ENCODE measurements around the gene HIRA. TPM values are rescaled to one million over a fixed set of nuclear protein-coding genes. Genes with fewer than 3 reads are reported as not detected.
"Not testable (repeated sequence)": the region's sequence is repeated elsewhere in the genome, so short reads cannot be mapped to it uniquely, and the experiment has no call there.

HIRA gene
- total RNA-seq, 1 donor from 2014 or later = 38.2 TPM

- H3K27ac Mint-ChIP-seq = peak overlapping the region; percentile 96
- H3K36me3 Mint-ChIP-seq = peaks cover 3% of the 10 kb centered on the region
Measured at GRCh38 chr22:19446603-19447329, 15.2 kb upstream of the HIRA start.

GRCh38 chr22:19445279-19445982 lies 13.9 kb upstream of the HIRA start:
- DNase-seq (ENCODE audit: low spot score in 2 of 2, unreplicated experiment in 2 of 2); H3K36me3 Mint-ChIP-seq; H3K9me3 Mint-ChIP-seq; H3K27me3 Mint-ChIP-seq (ENCODE audit: low read depth): not testable (repeated sequence)
- peak overlapping the region; percentile 30 for H3K27ac Mint-ChIP-seq
- H3K4me1 Mint-ChIP-seq = peaks cover 25% of the 10 kb centered on the region
- H3K4me3 Mint-ChIP-seq = peak overlapping the region; percentile 46

More at GRCh38 chr22:19446603-19447329, 15.2 kb upstream of the HIRA start:
- Mint-ChIP-seq H3K4me3 (peak overlapping the region; percentile 88), H3K4me1 (peaks cover 25% of the 10 kb centered on the region), H3K27me3 (ENCODE audit: low read depth) (no peaks in the 10 kb centered on the region), H3K9me3 (no peaks in the 10 kb centered on the region)
- TF ChIP-seq CTCF (IDR thresholded peaks at IDR 0.05; ENCODE audit: unreplicated experiment) = no peak
- DNase-seq (ENCODE audit: low spot score in 2 of 2, unreplicated experiment in 2 of 2) = no peak

- no peak for TF ChIP-seq CTCF (IDR thresholded peaks at IDR 0.05; ENCODE audit: unreplicated experiment)
- Mint-ChIP-seq H3K4me1 (peaks cover 24% of the 10 kb centered on the region), H3K27ac (no peak overlapping the region), H3K9me3 (no peaks in the 10 kb centered on the region), H3K27me3 (ENCODE audit: low read depth) (no peaks in the 10 kb centered on the region), H3K36me3 (no peaks in the 10 kb centered on the region), H3K4me3 (no peak overlapping the region)
- no peak for DNase-seq (ENCODE audit: low spot score in 2 of 2, unreplicated experiment in 2 of 2)
Measured at GRCh38 chr22:19443544-19444211, 12.1 kb upstream of the HIRA start.

- Mint-ChIP-seq H3K4me3 (no peak overlapping the region), H3K36me3 (no peaks in the 10 kb centered on the region), H3K27ac (no peak overlapping the region), H3K4me1 (peaks cover 17% of the 10 kb centered on the region), H3K27me3 (ENCODE audit: low read depth) (no peaks in the 10 kb centered on the region), H3K9me3 (no peaks in the 10 kb centered on the region)
- no peak for DNase-seq (ENCODE audit: low spot score in 2 of 2, unreplicated experiment in 2 of 2)
- TF ChIP-seq CTCF (IDR thresholded peaks at IDR 0.05; ENCODE audit: unreplicated experiment) = no peak
Measured at GRCh38 chr22:19442166-19442565, 10.6 kb upstream of the HIRA start.

GRCh38 chr22:19440411-19441195 lies 9.1 kb upstream of the HIRA start:
- no peak for TF ChIP-seq CTCF (IDR thresholded peaks at IDR 0.05; ENCODE audit: unreplicated experiment)
- no peak overlapping the region for H3K27ac Mint-ChIP-seq
- peaks cover 7% of the 10 kb centered on the region for H3K4me1 Mint-ChIP-seq
- H3K36me3 Mint-ChIP-seq = peaks cover 1% of the 10 kb centered on the region
- no peaks in the 10 kb centered on the region for H3K9me3 Mint-ChIP-seq
- no peak for DNase-seq (ENCODE audit: low spot score in 2 of 2, unreplicated experiment in 2 of 2)
- H3K4me3 Mint-ChIP-seq = no peak overlapping the region
- H3K27me3 Mint-ChIP-seq (ENCODE audit: low read depth) = no peaks in the 10 kb centered on the region
